Posterior vena cava (tissue), 2 donors: ENCODE measurements around the gene STOM. TPM values are rescaled to one million over a fixed set of nuclear protein-coding genes. Genes with fewer than 3 reads are reported as not detected.

Experiments used
- DNase-seq: peaks from one replicate; pipeline ENCODE4 v3.0.0-alpha.2; 2020; ENCODE audit warnings: low spot score
- intact Hi-C, 2 donors: fragments of 100-400 bp; cut with DNase I; formaldehyde crosslinking; loops; one replicate each; pipeline versions ENCODE4 v1.14.1 to v1.14.2; 2022 to 2023
- total RNA-seq, 2 donors: library from RNA; stranded (reverse); fragmentation: NEBNext Ultra II Directional; extraction: Animal tissue kit (Norgen Biotek cat#: 25700); gene quantifications; one replicate each; pipeline ENCODE4 v1.2.1, GENCODE V29; 2021
- donor health status: DM: yes; HTN: yes; CAD: no.
- donor health status: DM: yes; HTN: yes; CAD: no.

Gene STOM
- total RNA-seq, 2 donors from 2014 or later: 352 to 371 TPM

DNA sequence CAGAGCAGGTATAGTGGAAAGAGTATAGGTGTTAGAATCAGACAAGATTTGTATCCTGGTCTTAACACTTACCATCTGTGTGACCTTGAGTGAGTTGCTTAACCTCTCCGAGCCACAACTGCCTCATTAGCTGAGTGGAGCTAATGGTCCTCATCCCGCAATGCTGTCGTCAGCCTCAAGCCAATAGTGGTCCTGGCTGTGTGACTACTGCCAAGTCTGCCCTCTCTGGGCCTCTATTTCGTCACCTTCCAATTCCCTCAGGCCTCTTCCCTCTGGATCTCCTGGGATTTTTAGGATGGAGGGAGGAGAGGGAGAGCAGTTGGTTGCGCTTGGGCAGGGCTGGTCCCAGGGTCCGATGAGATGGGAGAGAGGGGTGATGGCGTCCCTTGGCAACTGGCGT lies 41.6 kb downstream of the STOM start:
- intact Hi-C loops: loop anchor here (5.0 kb wide), 2 partner anchors 34 to 39 kb away; no protein-coding TSS in a partner anchor
- DNase-seq: no peak

DNA sequence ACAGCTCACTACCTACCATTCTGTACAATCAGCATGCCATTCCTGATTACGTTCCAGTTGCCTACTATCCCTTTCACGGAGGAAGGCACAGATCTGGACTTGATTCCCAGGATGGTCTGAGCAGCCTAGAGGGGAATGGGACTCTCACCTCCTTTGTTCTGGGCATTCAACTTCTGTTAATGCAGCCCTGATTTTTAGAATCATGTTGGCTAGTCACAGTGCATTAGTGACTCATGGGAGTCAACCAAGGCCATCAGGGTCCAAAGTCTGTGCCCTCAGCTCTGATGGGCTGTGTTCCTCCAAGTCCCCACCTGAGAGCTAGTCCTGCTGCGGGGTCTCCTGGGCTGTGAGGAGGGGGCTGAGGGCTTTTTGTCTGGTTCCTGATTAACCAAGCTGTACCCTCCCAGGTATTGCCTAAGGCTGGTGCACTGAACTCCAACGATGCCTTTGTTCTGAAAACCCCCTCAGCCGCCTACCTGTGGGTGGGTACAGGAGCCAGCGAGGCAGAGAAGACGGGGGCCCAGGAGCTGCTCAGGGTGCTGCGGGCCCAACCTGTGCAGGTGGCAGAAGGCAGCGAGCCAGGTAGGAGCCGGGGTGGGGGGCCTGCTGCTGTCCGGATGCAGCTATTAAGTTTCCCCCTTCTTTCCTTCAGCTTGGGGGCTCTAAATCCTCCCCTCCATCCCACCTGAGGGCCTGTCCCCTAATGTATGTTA lies 43.0 kb downstream of the STOM start:
- DNase-seq: no peak
- intact Hi-C loops: loop anchor here (5.0 kb wide), 2 partner anchors 35 to 40 kb away; no protein-coding TSS in a partner anchor

DNA sequence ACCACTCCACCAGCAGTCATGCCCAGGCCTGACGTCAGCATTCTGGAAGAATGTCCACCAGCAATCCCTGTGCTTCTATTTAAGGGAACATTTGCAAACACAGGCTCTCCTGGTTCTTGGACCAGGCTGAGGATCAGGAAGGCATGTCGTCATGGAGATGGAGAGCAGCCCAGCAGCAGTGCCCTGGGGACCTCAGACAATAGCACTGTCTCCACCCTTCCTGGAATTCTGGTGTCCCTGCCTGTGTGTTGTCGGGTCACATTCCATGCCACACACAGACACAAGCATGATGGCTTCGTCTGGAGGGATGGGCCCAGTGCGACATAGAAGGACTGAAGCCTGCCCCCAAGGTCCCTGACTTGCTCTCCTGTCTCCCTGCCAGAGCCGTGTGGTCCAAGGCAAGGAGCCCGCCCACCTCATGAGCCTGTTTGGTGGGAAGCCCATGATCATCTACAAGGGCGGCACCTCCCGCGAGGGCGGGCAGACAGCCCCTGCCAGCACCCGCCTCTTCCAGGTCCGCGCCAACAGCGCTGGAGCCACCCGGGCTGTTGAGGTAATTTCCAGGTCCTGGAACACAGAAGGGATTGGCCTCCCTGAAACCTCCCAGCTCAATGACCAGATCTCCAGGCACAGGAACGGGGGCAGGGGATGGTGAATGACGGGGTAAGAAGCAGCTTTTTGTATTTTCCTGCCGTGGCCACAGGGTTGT lies 43.8 kb downstream of the STOM start:
- peak; percentile 98 for DNase-seq
- intact Hi-C loops: loop anchor here (5.0 kb wide), 2 partner anchors 36 to 41 kb away; no protein-coding TSS in a partner anchor

DNA sequence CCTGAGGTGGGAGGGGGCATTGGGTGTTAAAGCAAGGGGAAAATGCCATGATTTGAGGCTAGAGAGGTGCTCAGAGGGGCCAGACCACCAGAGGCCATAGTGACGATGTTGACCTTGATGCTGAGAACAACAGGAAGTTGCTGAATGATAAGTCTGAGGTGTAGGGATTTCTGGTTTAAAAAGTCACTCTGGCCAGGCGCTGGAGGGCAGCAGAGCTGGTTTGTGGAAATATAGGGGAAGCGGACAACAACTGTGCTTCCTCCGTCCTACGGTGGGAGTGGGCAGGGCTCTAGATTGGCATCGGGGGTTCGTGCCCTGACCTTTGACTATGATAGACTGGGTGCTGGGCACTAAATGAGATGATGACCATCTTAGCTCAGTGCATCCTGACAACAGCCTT lies 44.7 kb downstream of the STOM start:
- DNase-seq: no peak
- intact Hi-C loops: loop anchor here (5.0 kb wide), 2 partner anchors 37 to 42 kb away; no protein-coding TSS in a partner anchor

DNA sequence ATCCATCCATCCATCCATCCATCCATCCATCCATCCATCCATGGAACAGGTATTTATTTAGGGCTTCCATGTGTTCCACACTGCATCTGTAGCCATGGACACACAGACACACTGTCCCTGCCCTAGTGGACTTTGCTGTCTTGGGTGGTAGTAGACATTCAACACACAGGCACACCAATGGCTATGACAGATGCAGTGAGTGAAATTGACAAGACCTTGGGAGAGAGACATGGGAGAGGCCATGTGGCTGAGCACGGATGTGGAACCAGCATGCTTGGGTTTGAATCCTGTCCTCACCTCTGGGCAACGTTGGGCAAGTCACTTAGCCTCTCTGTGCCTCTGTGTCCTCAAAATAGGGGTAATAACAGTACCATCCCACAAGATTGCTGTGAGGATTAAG lies 45.3 kb downstream of the STOM start:
- DNase-seq: no peak
- intact Hi-C loops: loop anchor here (5.0 kb wide), 3 partner anchors 38 to 43 kb away; no protein-coding TSS in a partner anchor

DNA sequence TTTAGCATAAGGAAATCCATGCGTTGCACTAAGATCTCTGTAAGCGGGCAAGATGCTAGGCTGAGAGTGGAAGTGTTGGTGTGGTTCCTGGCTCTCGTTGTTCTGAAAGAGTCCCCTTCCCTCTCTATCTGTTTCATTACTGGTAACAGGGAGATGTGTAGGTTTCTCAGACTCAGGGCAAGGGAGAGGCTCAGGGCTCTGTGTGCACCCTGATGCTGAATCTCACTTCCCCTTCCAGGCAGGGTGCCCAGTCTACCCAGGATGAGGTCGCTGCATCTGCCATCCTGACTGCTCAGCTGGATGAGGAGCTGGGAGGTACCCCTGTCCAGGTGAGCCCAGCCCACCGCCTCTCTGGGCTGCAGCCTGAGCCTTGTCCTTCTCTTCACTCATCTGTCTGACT lies 45.7 kb downstream of the STOM start:
- DNase-seq: no peak
- intact Hi-C loops: loop anchor here in 1 of 2 donors (5.0 kb wide), 1 partner anchor 42 kb away; no protein-coding TSS in a partner anchor

DNA sequence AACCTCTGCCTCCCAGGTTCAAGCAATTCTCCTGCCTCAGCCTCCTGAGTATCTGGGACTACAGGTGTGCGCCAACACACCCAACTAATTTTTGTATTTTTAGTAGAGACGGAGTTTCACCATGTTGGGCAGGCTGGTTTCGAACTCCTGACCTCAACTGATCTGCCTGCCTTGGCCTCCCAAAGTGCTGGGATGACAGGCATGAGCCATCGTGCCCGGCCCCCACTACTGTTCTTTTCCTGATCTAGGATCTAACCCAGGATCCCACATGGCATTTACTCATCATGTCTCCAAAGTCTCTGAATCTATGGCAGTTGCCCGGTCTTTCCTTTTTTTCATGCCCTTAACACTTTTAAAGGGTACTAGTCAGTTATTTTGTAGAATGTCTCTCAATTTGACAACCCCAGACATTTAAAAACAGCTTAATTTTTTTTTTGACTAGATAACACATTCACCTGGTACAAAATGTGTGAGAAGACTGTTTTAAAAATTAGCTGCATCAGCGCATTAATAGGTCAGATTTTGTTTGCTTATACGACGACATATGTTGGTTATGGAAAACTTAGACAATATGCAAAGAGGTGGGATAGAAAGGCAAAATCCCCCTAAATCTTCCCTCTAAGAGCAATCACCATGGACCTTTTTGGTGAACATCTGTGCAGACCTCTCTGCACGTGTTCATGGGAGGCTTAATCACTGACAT lies 46.5 kb downstream of the STOM start:
- intact Hi-C loops: loop anchor here in 1 of 2 donors (5.0 kb wide), 1 partner anchor 41 kb away; no protein-coding TSS in a partner anchor
- no peak for DNase-seq

DNA sequence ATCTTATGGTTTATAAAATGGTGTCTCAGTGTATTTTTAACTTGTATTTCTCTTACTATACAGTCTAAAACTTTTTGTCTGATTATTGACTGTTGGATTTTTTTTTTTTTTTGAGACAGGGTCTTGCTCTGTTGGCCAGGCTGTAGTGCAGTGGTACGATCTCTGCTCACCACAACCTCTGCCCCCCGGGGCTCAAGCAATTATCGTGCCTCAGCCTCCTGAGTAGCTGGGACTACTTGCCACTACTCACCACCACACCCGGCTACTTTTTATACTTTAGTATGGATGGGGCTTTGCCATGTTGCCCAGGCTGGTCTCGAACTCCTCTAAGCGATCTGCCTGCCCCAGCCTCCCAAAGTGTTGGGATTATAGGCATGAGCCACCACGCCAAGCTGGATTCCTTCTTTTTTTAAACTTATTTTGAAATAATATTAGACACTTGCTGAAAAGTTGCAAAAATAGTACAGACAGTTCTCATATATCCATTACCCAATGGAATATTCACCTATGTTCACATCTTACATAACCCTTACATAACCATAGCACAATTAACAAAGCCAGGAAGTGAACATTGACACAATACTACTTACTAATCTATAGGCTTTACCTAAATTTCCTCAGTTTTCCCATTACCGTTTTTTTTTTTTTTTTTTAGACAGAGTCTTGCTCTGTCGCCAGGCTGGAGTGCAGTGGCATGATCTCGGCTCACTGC lies 47.2 kb downstream of the STOM start:
- DNase-seq: no peak

DNA sequence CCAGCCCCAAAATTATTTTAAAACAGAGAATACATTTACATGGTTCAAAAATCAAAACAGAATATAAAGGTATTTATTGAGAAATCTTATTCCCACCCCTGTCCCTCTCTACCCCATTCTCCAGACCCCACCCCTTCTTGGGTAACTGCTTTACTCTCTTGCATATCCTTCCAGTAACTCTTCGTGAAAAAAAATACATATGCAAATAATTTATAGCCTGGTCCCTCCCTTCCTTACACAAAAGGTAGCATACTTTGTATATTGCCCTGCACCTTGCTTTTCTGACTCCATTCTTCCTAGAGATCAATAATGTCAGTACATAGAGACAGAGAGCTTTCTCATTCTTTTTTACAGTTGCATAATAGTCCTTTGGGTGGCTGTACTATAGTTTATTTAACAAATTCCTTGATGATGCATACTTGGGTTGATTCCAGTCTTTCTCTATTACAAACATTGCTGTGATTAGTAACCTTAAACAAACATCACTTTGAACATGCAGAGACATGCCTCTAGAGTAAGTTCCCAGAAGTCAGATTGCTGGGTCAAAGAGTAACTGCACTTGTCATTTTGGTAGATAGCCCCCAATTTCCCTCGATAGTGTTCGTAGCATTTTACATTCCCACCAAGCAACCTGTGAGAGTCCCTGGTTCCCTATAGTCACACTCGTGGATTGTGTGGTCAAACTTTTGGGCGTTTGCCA lies 47.9 kb downstream of the STOM start:
- no peak for DNase-seq
- intact Hi-C loops: loop anchor here in 1 of 2 donors (5.0 kb wide), 1 partner anchor 40 kb away; no protein-coding TSS in a partner anchor

More for the DNA sequence above, 47.2 kb downstream of the STOM start:
- intact Hi-C loops: loop anchor here in 1 of 2 donors (5.0 kb wide), 1 partner anchor 41 kb away; no protein-coding TSS in a partner anchor

DNA sequence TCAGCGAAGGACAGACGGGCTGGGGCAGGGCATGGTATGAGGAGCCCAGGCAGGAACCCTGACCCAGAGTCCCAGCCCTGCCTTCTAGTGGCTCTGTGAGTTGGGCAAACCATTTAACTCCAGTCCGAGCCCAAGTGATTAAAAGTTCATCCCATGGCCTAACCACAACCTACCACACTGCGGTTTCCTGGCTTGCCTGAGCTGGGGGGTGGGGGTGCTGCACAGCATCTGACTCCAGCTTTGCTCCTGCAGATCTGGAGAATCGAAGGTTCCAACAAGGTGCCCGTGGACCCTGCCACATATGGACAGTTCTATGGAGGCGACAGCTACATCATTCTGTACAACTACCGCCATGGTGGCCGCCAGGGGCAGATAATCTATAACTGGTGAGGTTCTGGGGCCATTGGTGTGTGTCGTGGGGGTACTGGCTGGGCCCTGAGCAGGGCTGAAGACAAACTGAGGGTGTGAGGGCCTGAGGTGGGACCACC lies 49.0 kb downstream of the STOM start:
- intact Hi-C loops: loop anchor here in 1 of 2 donors (5.0 kb wide), 1 partner anchor 39 kb away; no protein-coding TSS in a partner anchor
- no peak for DNase-seq

DNA sequence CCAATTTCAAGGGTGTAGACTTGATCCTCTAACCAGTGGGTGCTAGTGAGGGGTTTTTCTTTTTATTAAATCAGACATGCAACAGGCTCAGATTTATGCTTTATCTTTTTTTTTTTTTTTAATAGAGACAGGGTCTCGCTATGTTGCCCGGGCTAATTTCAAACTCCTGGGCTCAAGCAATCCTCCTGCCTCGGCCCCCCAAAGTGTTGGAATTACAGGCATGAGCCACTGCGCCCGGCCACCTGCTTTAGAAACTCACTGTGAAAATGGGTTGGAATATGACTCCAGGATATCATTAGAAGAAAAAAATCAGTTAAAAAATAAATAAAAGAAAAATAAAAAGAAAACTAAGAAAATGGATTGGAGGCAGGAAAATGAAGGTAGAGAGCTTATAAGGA lies 50.7 kb downstream of the STOM start:
- intact Hi-C loops: loop anchor here (5.0 to 10.0 kb wide), 3 partner anchors 37 to 107 kb away; no protein-coding TSS in a partner anchor
- DNase-seq: no peak

DNA sequence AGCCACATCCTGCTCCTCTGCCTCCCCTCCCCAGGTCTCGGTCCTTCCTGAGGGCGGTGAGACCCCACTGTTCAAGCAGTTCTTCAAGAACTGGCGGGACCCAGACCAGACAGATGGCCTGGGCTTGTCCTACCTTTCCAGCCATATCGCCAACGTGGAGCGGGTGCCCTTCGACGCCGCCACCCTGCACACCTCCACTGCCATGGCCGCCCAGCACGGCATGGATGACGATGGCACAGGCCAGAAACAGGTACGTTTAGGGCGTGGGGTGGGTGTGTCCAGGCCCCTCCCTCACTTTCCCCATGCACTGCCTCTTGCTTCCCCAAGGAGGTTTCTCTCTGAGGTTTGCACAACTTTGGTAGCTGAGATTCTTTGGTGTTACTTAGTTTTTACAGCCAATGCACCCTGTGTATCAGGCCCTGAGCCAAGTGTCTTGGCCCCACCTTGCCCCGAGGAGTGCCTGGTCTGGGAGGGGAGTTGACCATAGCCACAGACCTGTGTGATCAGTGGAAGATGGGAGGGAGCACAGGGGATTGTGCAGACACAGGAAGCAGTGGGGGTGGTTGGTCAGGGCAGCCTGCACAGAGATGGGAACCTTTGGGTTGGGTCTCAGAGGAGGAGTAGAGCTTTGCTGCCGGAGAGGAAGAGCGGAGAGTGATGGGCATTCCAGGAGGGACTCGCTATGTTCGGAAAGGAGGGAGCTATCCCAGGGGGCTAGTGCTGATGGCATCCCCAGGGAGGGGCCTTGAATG lies 51.2 kb downstream of the STOM start:
- intact Hi-C loops: loop anchor here (5.0 to 10.0 kb wide), 3 partner anchors 37 to 107 kb away; no protein-coding TSS in a partner anchor

DNA sequence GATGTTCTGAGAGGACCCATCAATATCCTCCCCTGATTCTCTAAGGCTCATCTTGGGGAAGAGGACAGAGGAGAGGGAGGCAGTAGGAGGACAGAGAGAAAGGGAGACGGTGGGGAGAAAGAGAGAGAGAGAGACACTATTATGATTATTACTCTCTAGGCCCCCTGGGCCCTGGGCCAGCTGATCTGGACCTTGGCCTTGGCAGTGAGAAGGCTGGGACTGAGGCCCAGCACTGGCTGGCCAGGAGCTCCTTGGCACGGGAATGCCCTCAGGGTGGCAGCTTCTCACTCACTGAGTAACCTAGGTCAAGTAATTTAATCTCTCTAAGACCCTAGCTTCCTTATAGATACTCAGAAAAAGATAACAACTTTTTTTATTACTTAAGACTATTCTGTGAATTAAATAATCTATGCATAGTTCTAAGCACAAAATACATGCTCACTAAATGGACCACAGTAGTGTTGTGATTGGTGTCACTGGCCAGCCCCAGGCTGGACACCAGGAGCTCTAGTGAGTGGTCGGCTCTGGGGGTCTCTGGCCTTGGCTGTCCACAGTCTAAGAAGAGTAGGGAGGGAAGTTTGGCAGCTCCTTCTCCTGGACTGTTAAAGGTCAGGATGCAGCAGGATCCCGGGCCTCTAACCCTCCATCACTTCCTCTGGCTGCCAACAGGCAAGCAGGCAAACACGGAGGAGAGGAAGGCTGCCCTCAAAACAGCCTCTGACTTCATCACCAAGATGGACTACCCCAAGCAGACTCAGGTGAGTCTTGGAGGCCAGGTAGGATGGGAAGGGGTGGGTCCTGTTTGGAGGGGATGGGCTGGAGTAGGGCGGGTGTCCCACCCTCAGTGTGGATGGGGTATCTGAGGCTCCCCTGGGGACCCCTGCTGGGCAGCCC lies 52.1 kb downstream of the STOM start:
- no peak for DNase-seq
- intact Hi-C loops: loop anchor here (2.0 to 10.0 kb wide), 4 partner anchors 36 to 241 kb away; no protein-coding TSS in a partner anchor

More for the DNA sequence above, 51.2 kb downstream of the STOM start:
- DNase-seq: no peak

DNA sequence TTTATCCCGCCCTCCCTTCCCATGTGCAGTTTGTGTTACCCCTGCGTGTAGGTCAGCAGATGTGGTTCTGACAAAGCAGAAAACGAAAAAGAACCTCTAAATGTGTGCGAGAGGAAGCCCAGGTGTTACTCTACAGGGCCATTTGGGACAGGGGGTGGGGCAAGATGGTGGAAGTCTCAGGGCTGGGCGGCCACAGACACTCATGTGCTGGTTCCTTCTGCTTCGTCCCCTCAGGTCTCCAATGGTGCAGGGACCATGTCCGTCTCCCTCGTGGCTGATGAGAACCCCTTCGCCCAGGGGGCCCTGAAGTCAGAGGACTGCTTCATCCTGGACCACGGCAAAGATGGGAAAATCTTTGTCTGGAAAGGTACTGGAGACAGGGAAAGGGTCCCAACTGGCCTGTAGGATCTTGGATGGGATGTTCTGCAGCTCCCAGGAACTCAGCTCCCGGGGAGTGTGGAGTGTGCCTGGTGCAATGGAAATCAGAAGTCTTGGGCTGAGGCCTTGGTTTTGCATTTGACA lies 53.1 kb downstream of the STOM start:
- no peak for DNase-seq
- intact Hi-C loops: loop anchor here (2.0 to 10.0 kb wide), 4 partner anchors 35 to 240 kb away; no protein-coding TSS in a partner anchor

DNA sequence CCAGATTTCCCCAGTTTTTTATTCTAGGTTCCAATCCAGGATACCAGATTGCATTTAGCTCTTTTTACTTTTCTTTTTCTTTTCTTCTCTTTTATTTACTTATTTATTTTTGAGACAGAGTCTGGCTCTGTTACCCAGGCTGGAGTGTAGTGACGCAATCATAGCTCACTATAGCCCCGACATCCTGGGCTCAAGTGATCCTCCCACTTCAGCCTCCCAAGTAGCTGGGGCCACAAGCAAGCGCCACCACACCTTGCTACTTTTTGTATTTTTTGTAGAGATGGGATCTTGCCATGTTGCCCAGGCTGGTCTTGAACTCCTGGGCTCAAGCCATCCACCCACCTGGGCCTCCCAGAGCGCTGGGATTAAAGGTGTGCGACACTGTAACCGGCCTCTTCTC lies 53.7 kb downstream of the STOM start:
- DNase-seq: no peak
- intact Hi-C loops: loop anchor here (2.0 to 10.0 kb wide), 4 partner anchors 34 to 240 kb away; no protein-coding TSS in a partner anchor
